Embryonic facial prominence (tissue), 1 donor: ENCODE data around the gene CXCR6.
"Not testable (repeated sequence)": the region's sequence is repeated elsewhere in the genome, so short reads cannot be mapped to it uniquely, and the experiment has no call there.

Experiments used
- DNase-seq: peaks from one replicate; pipeline ENCODE4 v3.0.0-alpha.2; 2016; ENCODE audit errors: extremely low spot score

Gene CXCR6

DNA sequence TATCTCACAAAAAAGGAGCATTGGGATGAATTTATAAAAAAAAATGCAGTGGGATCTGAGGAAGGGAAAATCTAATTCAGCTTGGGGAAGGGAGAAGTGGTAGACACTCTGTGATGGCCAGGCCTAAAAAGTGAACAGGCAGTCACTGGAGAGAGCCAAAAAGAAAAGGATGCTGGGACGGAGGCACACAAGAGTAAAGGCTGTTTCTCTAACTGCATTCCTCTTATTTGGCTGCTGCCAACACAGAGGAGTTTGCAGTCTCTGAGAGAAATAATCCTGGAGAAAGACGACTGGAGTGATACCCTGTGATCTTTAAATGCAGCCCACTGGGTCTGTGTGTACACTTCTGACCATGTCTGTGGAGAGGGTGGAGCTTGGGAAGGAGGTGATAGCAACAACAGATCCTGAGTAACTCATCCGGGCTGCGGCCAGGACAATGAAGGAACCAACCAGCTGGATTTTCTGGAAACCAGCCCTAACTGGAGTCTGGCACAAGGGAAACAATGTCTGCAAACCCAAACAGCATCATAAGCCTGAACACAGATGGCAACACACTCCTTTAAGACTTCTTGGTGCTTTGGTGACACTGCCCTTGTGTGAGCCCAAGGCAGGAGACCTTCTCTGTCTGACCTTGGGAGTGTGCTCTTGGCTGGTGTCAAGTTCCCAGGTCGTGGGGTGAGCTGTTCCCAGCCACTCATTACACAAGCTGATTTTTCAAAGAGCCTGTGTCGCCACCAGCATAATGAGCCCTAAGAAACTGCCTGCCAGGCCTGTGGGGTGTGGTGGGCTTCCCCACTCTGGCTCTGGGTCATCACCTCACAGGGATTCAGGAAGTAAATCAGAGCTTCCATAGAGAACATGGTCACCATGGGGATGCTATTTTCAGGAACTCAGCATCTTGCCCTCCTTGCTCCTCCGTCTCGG, 44.4 kb downstream of the CXCR6 start:
- DNase-seq = no peak

DNA sequence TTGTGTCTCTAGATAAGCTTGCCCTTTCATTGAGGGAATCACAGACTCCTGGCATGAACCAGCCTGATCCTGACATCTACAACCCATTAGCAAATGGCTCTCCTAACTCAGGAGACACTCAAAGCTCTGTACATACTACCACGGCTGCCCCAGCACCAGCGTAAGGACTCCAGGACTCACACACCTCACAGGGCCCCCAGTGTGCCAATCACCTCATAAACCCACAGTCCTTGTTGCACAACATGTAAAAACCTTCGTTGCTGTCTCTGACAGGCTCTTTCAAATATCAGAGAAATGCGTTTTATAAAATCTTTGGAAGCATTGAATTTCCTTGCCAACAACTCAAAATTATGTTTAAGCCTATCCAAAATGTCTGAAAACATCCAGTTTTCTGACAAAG, 45.1 kb downstream of the CXCR6 start:
- DNase-seq = no peak

DNA sequence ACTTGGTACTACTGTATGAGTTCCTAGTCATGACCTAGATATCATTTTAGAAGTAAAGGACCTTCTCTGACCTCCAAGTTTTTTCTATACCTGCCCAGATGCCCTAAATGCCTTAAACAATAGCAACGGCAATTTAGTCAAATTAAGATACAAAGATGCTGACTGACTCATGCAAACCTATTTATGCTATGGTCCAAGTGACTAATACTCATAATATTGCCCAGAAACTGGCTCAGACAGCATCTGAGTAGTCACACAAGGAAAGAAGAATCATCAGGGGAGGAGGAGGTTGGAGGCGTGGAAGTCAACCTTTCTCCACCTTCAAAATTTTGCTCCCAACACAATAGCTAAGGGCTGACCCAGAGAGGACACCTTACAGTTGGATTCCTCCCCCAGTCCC, 45.5 kb downstream of the CXCR6 start:
- DNase-seq = no peak

DNA sequence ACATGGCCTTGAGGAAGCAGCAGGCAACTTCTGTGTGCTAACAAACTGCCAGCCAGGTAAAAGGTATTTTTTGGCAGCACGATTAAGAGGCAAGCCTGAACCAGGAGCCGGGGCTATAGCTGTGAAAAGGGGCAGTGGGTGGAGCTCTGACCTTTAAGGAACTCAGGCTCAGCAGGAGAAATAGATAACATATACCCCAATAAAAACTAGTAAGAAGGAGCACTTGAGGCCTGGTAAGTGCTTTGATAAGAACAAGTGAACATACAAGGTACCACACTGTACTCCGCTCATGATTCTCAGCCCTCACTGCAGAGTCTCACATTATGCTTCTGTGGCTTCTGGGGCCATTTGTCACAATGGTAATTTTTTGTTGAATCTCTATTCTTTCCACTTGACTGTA, 46.9 kb downstream of the CXCR6 start:
- DNase-seq = no peak

DNA sequence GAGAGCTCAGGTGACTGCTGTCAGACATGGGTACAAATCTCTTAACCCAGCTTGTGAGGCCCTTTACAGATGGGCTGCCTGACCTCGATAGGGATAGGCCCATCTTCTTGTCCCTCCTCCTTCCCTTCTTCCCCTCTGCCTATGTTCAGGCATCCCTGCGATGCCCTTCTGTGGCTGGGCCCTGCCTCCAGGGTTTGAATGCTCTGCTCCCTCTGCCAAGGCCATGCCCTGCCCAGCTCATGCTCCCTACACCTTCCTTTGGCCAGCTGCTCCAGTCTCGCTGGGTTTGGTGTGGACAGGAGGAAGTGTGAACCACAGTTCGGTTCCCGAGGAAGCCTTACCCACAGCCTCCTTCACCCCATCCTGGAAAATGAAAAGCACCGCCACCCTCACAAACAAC, 48.1 kb downstream of the CXCR6 start:
- DNase-seq = no peak

DNA sequence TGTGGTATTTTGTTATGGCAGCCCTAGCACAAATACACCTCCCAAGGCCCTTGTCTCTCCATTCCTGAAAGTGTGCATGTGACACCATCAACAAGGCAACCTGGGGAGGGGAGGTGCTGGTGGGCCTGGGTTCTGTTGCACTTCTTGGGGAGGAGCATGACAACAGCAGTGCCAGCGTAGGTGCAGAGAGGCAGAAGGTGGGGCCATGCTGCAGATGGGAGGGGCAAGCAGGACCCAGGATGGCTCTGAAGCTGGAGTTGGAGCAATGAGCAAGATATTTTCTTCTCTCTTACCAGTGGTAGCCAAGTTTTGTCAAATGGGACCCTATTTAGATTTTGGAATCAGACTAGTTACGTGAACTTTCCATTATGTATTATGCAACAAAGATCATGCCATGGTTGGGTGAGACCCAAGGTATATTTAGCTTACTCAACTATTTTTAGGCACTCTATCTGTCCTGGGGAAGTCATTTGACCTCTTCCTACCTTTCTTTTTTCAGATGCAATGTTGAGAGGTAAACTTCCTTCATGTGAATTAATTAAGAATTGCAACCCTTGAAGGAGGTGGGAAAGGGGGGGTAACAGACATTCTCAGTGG, 49.0 kb downstream of the CXCR6 start:
- no peak for DNase-seq

DNA sequence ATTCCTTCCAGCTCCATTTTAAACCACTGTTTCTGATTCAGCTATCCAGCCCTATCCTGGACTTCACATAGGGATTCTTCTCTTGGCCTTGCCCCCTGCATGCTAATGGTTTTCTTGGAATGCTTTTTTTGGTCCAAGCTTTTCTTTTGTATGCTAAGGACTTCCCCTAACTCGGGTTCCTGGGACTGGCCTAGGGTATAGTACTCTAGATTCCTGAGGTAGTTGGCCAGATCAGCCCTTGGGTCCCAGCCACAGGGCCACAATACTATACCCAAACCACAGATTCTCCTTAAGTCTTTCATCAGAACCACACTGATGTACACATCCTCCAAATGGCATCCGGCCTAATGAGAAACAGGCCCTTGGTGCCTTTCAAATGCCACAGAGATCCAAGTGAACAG, 49.6 kb downstream of the CXCR6 start:
- DNase-seq = no peak

DNA sequence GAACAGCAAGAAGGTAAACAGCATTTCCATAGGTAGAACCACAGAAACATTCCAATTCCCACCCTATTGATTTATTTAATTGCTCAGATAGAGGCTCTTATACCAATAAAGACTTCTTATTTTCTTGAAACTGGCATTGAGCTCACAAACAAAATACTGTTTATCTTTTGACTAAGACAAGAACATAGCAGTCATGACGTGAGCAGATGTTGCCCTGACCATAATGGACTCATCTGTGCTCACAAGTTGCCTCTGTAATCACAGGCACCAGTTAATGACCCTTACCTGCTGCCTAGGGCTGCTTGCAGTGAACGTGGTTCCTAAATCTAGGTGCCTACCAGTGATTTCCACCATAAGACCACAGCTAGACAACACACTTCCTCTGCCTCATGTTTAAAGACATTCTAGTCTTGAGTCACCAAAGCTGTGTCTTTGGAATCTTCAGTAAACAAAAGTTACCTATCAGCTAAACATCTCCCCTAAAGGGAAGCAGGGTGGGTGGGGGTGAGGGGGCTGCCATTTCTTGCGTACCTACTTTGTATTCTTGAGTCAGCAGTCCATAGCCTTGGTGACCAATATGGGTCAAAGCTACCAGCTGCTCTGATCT, 50.3 kb downstream of the CXCR6 start:
- DNase-seq = no peak

DNA sequence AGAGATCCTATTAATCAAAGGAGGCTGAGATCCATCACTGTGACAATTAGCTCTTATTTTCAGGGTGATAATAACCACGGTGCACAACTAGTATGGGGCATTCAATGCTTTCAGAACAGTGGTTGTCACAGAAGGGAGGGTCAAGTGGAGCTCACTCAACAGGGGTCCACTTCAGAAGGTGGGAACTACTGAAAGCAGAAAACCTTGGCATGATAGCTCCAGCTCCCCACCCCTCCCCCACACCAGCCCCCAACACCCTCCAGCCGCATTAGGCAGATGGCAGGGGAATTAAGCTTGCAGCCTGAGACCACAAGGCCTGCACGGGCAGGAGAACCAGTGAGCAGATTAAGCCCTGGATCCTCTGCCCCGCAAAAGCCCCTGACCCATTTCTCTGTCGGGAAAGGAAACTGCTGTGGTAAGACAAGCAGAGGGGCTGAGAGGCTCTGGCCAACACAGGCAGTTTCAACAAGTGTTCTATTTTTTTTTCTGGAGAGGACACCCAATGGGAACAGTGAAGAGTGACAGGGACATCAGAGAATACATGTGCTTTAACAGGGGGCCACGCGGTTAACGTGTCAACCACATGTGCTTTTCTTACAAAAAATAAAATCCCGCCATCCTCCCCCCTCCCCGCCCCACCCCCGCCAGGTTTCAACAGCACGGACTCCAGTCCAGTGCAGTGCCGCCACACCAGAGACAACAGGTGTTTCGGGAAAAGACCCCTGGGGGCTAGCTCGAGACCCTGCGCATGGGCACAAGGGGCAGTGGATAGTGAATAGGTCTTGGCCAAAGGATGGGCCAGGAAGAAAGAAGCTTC, 51.4 kb downstream of the CXCR6 start:
- DNase-seq = no peak

DNA sequence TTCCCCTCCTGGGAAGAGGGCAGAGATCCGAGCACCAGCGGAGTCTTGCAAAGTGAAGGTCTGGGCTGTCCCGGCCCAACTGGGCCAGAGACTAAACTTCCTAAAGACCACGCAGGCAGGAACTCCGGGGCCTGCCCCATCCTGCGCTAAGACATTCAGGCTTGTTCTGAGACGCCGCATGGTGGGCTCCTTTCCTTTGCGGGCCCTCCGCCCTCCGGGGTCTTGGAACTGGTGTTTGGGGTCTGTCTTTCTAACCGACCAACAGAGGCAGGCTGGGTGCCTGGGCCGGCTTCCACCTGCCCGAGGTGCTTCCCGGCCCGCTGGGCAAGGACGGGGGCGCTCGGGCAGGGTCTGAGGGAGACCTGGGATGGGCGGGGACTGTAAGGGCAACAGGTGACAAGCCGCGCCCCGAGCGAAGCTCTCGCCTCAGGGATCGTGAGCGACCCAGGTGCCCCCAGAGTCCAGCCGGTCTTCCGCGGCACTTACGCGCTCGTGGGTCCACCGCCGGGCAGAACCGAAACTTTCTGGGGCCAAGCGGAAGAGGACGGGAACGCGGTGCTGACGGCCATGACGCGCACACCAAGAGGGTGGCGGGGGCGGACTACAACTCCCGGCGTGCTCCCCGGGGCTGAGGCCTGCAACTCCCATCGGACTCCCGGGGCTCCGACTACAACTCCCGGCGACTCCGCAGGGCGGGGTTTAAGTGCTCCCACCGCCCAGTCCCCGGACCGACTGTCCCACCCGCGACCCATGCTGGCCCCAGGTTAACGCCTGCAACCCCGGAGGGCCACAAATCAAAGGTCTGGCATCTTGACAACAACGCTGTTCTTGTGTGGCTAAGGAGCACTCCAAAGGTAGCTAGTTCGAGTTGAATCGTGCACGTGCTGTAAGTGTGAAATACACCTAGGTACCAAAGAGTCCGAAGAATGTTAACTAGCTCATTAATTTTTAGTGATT, 52.2 kb downstream of the CXCR6 start, which contains the start of gene FYCO1:
Gene FYCO1, minus strand, starts transcription at position 589 of the 957 bp plus-strand sequence. CDS start 10,914 bp downstream, outside the sequence.
- peak; percentile 79 for DNase-seq

DNA sequence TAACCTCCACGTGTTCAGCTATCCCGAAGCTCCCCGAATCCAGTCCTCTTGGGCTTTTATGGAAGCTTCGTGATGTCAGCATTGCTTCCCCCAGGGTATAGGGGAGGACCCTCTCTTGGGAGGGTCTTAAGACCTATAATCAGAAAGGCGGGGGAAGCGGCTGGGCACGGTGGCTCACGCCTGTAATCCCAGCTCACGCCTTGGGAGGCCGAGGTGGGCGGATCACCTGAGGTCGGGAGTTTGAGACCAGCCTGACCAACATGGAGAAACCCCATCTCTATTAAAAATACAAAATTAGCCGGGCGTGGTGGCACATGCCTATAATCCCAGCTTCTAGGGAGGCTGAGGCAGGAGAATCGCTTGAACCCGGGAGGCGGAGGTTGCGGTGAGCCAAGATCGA, 54.2 kb downstream of the CXCR6 start:
- DNase-seq = not testable (repeated sequence)

DNA sequence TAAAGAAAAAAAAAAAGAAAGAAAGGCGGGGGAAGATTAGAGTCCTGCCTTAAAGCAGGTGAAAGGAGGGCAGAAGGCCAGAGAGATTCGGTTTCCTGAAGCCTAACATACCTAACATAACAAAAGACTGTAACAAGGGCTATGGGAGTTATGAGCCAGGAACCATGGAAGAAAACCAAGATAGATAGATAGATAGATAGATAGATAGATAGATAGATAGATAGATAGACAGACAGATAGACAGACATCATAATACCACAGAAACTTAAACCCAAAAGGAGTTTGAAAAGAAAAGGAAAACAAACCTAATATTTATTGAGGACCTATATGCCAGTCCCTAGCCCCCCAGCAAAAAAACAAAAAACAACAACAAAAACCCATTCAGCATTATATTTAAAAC, 54.7 kb downstream of the CXCR6 start:
- no peak for DNase-seq
